CD4-positive, alpha-beta T cell treated with Interleukin-1 beta for 1 hour (primary cell): ENCODE data around the gene CENPU.
"Not testable (repeated sequence)": the region's sequence is repeated elsewhere in the genome, so short reads cannot be mapped to it uniquely, and the experiment has no call there.

ENCODE experiments used
- DNase-seq, 2 donors: peaks; one replicate each; pipeline ENCODE4 v3.0.0-alpha.2; 2020 to 2022

The CENPU gene

GRCh38 chr4:184733654-184734524 lies at the start of gene CENPU:
Gene CENPU (minus strand): TSS chr4:184734096. CDS start chr4:184734062, 34 bp downstream.
- peak; percentile 95 to 97 for DNase-seq

DNA sequence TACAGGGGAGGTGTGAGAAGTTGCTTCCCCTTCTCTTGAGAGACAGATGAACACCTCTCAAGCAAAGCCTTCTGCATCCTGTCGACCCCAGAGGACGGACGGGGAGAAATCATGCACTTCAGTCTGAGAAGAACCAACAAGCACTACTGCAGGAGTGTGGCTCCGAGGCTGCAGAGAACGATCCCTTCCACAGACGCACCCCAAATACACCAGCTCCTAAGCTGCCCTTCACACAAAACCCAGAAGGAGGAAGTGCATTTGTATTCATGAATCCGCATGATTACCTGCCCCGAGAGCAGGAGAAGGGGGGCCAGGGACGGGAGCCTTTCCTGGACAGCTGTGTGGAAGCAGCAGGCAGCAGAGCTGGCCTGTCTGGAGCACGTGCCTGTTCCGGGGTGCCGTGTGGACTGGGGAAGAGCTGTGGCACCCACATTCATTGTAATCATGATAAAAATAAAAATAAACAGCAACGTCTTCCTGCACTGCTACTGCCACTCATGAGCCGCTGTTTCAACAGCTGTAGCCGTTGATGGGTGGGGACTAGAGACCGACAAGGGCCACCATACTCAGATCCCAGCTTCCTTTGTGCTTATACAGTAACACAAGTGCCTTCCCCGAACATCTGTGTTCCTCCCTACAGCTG lies 49.0 kb upstream of the CENPU start:
- DNase-seq, result no peak

GRCh38 chr4:184779160-184779559 lies 45.3 kb upstream of the CENPU start:
- DNase-seq, result not testable (repeated sequence)

GRCh38 chr4:184778325-184778724 lies 44.4 kb upstream of the CENPU start:
- DNase-seq, result no peak

DNA sequence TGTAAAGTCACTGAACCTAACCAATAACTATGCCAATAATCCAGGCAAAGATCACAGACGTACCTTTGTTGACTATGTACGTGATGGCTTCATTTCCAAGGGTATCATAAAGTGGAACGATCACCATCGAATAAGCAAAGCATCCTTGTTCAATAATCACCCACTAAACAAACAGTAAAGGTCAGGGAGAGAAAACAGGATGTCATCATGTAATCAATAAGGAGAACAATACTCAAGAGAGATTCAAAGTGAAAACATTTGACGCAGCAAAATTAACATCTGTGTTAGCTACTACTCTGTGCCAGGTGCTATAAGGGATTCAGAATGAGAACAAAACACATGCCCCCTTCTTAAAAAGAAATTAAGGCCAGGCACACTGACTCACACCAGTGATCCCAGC lies 42.9 kb upstream of the CENPU start:
- no peak for DNase-seq

DNA sequence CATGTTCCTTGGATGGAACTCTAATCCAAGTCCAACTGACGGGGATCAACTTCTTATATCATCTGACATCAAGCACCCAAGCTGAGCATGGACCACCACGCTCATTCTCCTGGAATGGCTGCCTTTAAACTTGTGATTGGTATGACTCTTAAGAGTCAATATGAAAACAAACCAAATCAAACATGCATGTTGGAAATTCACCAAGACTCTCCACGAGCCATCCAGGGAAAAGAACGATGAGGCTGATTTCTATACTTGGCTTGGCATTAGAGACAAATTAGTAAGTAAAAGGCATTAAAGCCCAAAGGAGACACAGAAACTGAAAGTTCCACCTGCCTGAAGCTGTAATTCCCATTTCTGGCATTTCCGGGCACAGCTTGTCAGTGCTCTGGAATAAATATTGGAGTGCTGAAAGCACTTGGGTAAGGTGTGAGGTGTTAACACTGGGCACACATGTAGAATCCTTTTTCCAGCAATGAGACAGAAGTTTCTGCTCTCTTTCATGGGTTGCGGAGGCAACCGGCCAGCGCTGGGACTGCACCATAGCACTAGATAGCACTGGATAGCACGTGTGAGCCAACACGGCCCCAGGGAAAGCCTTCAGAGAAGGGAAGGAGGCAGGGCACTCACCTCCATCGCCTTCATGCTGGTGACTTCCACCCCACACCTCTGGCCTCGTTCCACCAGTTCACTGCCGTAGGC lies 42.1 kb upstream of the CENPU start:
- DNase-seq, result no peak

- DNase-seq, result no peak
Observed at GRCh38 chr4:184774152-184774551, 40.3 kb upstream of the CENPU start.

- DNase-seq, result no peak
Observed at GRCh38 chr4:184771416-184771815, 37.5 kb upstream of the CENPU start.

- no peak for DNase-seq
Observed at GRCh38 chr4:184769141-184769765, 35.4 kb upstream of the CENPU start.

DNA sequence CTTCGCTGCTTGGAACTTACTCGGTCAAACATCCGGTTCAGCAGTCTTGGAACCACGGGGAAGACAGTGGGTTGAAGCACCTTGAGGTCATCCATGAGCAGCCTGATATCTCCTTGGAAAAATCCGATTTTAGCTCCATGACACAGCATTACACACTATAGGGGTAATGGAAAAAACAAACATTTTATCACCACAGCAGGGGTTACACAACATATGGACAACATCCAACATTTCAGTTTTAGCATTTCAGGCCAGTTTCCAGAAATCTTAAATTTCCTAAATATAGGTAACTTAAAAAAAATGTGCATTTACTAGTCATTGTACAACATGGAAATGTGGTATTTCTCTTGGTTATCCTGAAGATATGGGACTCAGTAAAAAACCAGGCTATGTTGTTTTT lies 34.4 kb upstream of the CENPU start:
- DNase-seq, result no peak

DNA sequence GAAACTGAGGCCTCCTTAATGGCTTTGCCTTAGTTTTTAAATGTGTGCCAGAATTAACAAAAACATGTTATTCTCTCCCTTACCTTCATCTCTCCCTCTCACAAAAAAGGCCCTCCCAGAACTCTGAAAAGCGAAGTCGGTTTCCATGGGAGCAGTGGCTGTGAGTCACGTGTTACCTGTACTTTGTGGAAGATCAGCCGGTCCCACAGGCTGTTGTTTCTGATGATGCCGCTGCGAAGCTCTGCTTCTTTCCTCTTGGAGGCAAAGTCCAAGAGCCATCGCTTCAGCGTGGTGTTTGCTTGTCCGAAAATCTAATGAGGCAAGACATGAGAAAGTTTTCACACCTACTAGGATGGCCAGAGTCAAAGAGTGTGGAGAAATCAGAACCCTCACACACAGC lies 32.5 kb upstream of the CENPU start:
- DNase-seq, result no peak

DNA sequence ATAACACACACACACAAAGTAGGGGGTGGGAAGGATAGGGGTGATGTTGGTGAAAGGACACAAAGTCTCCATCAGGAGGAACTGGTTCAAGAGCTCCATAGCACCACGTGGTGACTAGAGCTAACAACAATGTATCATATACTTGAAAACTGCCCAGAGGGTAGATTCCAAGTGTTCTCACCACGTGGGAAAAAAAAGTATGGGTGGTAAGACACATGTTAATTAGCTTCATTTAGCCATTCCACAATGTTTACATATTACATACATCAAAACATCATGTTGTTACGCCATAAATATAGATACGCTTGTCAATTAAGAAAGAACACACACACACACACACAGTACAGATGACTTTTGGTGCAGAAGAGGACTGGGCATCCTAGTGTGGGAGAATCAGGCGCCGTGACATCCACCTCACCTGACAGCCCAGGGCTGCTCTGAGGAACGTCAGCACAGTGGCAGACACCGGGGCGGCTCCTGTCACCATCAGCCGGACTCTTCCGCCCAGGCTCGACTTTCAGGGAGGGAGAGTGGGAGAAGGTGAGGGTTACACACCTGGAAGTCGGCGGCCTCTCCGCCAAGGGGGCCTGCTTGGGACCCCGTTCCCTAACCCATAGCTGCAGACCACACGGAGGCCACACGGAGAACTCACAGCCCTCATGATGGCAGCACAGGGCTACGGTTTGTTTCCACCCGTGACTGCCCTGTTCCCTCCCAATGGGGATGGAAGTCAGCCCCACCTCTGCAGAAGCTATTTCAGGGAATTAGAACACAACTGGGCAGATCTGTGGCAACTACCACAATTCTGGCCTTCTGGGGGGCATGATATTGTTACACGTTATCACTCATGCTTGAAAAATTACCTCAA lies 31.8 kb upstream of the CENPU start:
- no peak for DNase-seq

- no peak for DNase-seq
Observed at GRCh38 chr4:184764601-184765000, 30.7 kb upstream of the CENPU start.

- no peak for DNase-seq
Observed at GRCh38 chr4:184763150-184763780, 29.4 kb upstream of the CENPU start.

DNA sequence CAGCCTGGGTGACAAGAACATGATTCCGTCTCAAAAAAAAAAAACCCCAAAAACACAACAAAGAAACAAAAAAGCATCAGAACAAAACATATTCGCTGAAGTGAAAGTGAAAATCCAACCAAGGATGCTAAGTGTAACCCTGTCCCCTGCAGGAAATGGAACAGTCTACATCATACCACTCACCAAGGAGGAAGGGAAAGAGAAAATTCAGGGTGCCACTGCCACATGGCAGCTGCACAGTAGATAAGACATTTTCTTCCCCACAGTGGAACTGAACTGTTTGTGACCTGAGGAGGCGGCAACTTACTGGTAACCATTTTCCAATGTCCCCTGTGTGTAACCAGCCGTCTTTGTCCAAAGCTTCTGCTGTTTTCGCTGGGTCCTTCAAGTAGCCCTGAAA lies 28.2 kb upstream of the CENPU start:
- DNase-seq, result peak in 1 of 2 donors; percentile 67

DNA sequence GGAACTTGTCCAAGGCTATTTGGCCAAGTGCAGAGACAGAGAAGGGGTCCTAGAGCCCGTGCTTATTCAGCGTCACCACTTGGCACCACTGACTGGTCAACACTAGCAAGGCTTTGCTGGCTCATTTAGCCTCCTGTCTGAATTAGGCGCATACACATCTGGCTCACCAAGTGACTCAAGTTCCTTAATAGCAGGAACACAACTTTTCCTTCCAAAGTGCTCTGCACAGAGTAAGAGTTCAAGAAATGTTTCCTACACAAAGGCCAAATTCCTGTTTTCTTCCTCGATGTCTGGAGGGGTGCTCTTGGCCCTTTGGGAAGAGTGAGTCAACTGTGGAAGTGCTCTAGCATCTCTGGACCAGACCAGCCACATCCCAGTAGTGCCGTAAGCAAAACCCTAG lies 26.8 kb upstream of the CENPU start:
- no peak for DNase-seq

- no peak for DNase-seq
Observed at GRCh38 chr4:184757810-184758209, 23.9 kb upstream of the CENPU start.

GRCh38 chr4:184756399-184756798 lies 22.5 kb upstream of the CENPU start:
- DNase-seq, result no peak

DNA sequence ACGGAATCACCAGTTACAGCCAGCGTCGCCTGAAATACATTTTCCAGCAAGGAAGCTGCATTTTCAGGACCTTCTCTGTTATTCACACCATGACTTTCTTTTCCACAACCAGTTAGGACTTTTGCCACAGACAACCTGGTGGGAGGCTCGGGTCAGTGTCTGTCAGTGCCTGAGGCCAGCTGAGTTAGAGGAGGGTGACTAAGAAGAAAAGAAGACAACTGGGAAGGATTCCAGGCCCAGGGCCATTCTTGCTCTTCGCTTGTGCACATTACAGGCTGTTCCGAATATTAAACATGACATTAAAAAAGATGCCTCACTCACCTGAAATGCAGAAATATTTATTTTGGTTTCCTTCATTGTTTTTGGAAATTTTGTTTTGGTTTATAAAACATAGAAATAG lies 21.4 kb upstream of the CENPU start:
- DNase-seq, result no peak

DNA sequence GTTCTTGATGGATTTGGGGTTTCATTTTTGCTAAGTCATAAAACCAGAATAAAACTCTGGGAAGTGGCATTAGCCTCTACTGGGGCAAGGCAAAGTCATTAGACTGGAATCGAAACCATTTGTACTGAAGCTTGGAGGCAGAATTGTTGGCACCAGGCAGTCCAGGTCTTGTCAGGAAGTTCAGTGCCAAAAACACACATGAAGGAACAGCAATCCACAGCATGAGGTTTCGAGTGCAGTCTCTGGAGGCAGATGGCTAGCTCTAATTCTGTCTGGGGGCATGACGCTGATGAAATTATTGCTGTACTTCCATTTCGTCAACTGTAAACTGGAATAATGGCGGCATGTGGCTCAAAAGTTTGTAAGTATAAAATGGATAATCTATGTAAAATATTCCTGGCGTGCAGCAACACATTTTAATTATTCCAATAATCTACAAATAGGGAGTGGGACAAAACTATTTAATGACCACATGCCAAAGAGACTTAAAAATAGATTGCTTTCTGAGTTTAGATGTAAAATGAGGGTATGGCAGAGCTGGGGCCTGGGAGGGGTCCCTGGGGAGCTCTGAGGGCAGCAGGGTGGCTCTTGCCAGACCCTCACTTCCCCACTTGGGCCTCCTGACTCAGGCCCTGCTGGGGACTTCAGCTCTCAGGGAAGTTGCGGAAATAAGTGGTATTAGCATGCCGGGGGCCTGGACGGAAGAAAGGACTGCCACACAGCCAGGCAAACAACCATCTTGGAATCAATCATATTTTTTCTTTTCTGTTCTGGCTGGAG lies 18.8 kb upstream of the CENPU start:
- DNase-seq, result no peak

GRCh38 chr4:184751585-184751956 lies 17.7 kb upstream of the CENPU start:
- DNase-seq, result no peak
